ENCODE measurements around the gene PCDH9. TPM values are rescaled to one million over a fixed set of nuclear protein-coding genes. Genes with fewer than 3 reads are reported as not detected.

Gene PCDH9
- total and polyA plus RNA-seq, 8 donors, result 2.0 to 11.6 (median 3.1) TPM

DNA sequence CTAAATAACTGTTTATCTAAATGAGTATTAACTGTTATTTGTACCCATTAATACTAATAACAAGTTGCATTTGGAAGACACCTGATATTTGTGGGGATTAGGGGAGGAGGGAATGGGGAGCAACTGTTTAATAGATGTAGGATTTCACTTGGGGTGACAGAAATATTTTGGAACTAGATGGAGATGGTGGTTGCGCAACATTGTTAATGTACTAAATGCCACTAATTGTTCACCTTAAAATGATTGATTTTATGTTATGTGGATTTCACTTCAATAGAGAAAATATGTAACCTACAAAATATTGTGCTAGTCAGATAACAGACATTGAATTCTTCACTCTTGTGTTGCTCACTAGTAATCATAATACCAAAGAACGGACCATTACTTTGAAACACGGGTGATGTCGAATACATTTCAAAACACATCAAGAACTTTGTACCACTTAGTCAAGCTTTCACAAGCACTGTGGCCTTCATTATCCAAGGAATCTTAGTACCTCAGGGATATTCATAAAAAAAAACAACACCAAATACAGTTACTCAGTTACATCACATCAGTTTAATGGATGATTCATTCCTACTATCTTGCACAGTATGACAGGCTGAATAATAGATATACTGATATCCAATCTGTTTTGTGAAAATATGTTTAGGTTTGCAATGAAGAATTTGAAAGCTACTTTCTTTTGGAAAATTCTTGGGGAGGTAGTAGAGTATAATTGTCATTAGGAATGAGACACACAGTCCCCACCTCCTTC lies 721.8 kb downstream of the PCDH9 start:
- Histone ChIP-seq H3K36me3 (no peaks in the 10 kb centered on the region), H3K4me3 (no peak overlapping the region), H3K4me1 (no peaks in the 10 kb centered on the region), H3K27ac (no peak overlapping the region), H3K9me3 (no peaks in the 10 kb centered on the region), H3K27me3 (no peaks in the 10 kb centered on the region)
- no peak for TF ChIP-seq CTCF (IDR thresholded peaks at IDR 0.05)
- DNase-seq (no peak), ATAC-seq (no peak)
- intact Hi-C loops (cut with DNase I), result no loop called here

- Histone ChIP-seq H3K36me3 (no peaks in the 10 kb centered on the region), H3K9me3 (no peaks in the 10 kb centered on the region), H3K27ac (no peak overlapping the region), H3K4me1 (no peaks in the 10 kb centered on the region), H3K4me3 (no peak overlapping the region), H3K27me3 (no peaks in the 10 kb centered on the region)
- no peak for DNase-seq
- TF ChIP-seq CTCF (IDR thresholded peaks at IDR 0.05), result no peak
- intact Hi-C loops (cut with DNase I), result no loop called here
- no peak for ATAC-seq
These were observed 723.2 kb downstream of the PCDH9 start for GRCh38 chr13:66506979-66507378.

- Histone ChIP-seq H3K27me3 (no peaks in the 10 kb centered on the region), H3K9me3 (no peaks in the 10 kb centered on the region), H3K4me3 (no peak overlapping the region), H3K27ac (no peak overlapping the region), H3K4me1 (no peaks in the 10 kb centered on the region), H3K36me3 (no peaks in the 10 kb centered on the region)
- TF ChIP-seq CTCF (IDR thresholded peaks at IDR 0.05), result no peak
- DNase-seq (no peak), ATAC-seq (no peak)
- intact Hi-C loops (cut with DNase I), result no loop called here
These were observed 723.9 kb downstream of the PCDH9 start for GRCh38 chr13:66506051-66506777.

GRCh38 chr13:66503890-66504289 lies 726.2 kb downstream of the PCDH9 start:
- ATAC-seq, result no peak
- Histone ChIP-seq H3K9me3 (no peaks in the 10 kb centered on the region), H3K36me3 (no peaks in the 10 kb centered on the region), H3K27ac (no peak overlapping the region), H3K4me1 (no peaks in the 10 kb centered on the region), H3K27me3 (no peaks in the 10 kb centered on the region), H3K4me3 (no peak overlapping the region)
- intact Hi-C loops (cut with DNase I), result no loop called here
- no peak for TF ChIP-seq CTCF (IDR thresholded peaks at IDR 0.05)
- DNase-seq, result no peak

GRCh38 chr13:66501181-66501580 lies 729.0 kb downstream of the PCDH9 start:
- Histone ChIP-seq H3K9me3 (no peaks in the 10 kb centered on the region), H3K4me3 (no peak overlapping the region), H3K4me1 (no peaks in the 10 kb centered on the region), H3K27ac (no peak overlapping the region), H3K27me3 (no peaks in the 10 kb centered on the region), H3K36me3 (no peaks in the 10 kb centered on the region)
- DNase-seq, result no peak
- no peak for ATAC-seq
- TF ChIP-seq CTCF (IDR thresholded peaks at IDR 0.05), result no peak
- intact Hi-C loops (cut with DNase I), result no loop called here

Measured in left lung (tissue), 10 donors.